Gastrocnemius medialis (tissue), 4 donors: Measurements from ENCODE around the gene MARCHF10. TPM values are rescaled to one million over a fixed set of nuclear protein-coding genes. Genes with fewer than 3 reads are reported as not detected.
"Not testable (repeated sequence)": the region's sequence is repeated elsewhere in the genome, so short reads cannot be mapped to it uniquely, and the experiment has no call there.

Experiments used
- ATAC-seq, 2 donors: fragments of 150-250 bp; one replicate each; pipeline ENCODE4 v1.9.1; 2016
- DNase-seq, 2 donors: peaks; one replicate each; pipeline ENCODE4 v3.0.0-alpha.2; 2019
- H3K27ac ChIP-seq, 4 donors: fragments of 200-600 bp; sonication (generic); 1 replicate in 1 of 4; 2 replicates in 3 of 4; pipeline ENCODE4 v1.5.1; 2016 to 2018; ENCODE audit warnings: mild to moderate bottlenecking in 2 of 4, moderate library complexity in 1 of 4
- H3K27me3 ChIP-seq, 3 donors: fragments of 200-600 bp; sonication (generic) in 2 of 3; 1 replicate in 1 of 3; 2 replicates in 2 of 3; pipeline versions ENCODE4 v1.5.1 to v1.6.0; 2016 to 2019; ENCODE audit warnings: mild to moderate bottlenecking in 1 of 3, moderate library complexity in 1 of 3
- H3K36me3 ChIP-seq, 2 donors: fragments of 200-600 bp; sonication (generic) in 1 of 2; one replicate each; pipeline ENCODE4 v1.5.1; 2017 to 2018
- H3K4me1 ChIP-seq, 2 donors: fragments of 200-600 bp; sonication (generic) in 1 of 2; one replicate each; pipeline ENCODE4 v1.5.1; 2016 to 2017; ENCODE audit warnings: mild to moderate bottlenecking in 2 of 2
- H3K4me3 ChIP-seq, 4 donors: fragments of 200-600 bp; sonication (generic) in 3 of 4; 1 replicate in 1 of 4; 2 replicates in 3 of 4; pipeline ENCODE4 v1.5.1; 2016 to 2019; ENCODE audit warnings: mild to moderate bottlenecking in 2 of 4
- H3K9me3 ChIP-seq, 3 donors: fragments of 200-600 bp; sonication (generic) in 2 of 3; 1 replicate in 1 of 3; 2 replicates in 2 of 3; pipeline ENCODE4 v1.5.1; 2016 to 2019
- CTCF ChIP-seq, 5 experiments: fragments of 450-650 bp in 3 of 5; fragments of 200-600 bp in 2 of 5; sonication (generic) in 2 of 5; IDR thresholded peaks in 4 of 5; conservative IDR thresholded peaks in 1 of 5; 1 replicate in 4 of 5; 2 replicates in 1 of 5; pipeline ENCODE4 v1.5.1; 2016 to 2019; ENCODE audit warnings: antibody characterized with exemption in 5 of 5, mild to moderate bottlenecking in 3 of 5, moderate library complexity in 3 of 5
- POLR2A ChIP-seq, 2 donors: fragments of 450-650 bp; IDR thresholded peaks; one replicate each; pipeline ENCODE4 v1.6.1; 2017; ENCODE audit warnings: antibody characterized with exemption in 2 of 2, mild to moderate bottlenecking in 2 of 2, moderate library complexity in 2 of 2
- in situ Hi-C, 4 donors: fragments of 200-750 bp; cut with MboI; loops; one replicate each; pipeline versions ENCODE4 v1.15.0 to v1.8.0; 2017; ENCODE audit warnings: low sequenced_read_pairs in 4 of 4
- intact Hi-C: fragments of 100-400 bp; cut with DNase I; formaldehyde crosslinking; loops from one replicate; pipeline ENCODE4 v1.15.1; 2023; ENCODE audit warnings: low total_unique reads
- total RNA-seq, 4 donors: library from RNA; depleted of rRNA; stranded (reverse); fragments of >200 nt; gene quantifications; one replicate each; pipeline versions ENCODE4 v1.1.0 to v1.2.3, GENCODE V29; 2016

Gene MARCHF10
- total RNA-seq, 4 donors from 2014 or later, result not detected

- H3K27me3 ChIP-seq, result no peaks in the 10 kb centered on the region
- H3K4me3 ChIP-seq, result no peak overlapping the region
- no peaks in the 10 kb centered on the region for H3K36me3 ChIP-seq
- no peak overlapping the region for H3K27ac ChIP-seq
- intact Hi-C loops (no loop called here), in situ Hi-C loops (no loop called here)
- DNase-seq (no peak), ATAC-seq (no peak)
- no peak for TF ChIP-seq CTCF (IDR thresholded peaks at IDR 0.05 in 4 of 5, conservative IDR thresholded peaks at IDR 0.05 in 1 of 5)
- no peak for TF ChIP-seq POLR2A (IDR thresholded peaks at IDR 0.05)
- H3K9me3 ChIP-seq, result no peaks in the 10 kb centered on the region
- no peaks in the 10 kb centered on the region for H3K4me1 ChIP-seq
Measured at GRCh38 chr17:62840871-62841270, 32.8 kb upstream of the MARCHF10 start.

- in situ Hi-C loops, H3K4me1 ChIP-seq, H3K36me3 ChIP-seq, DNase-seq, H3K27me3 ChIP-seq, intact Hi-C loops, H3K9me3 ChIP-seq, H3K27ac ChIP-seq, ATAC-seq, H3K4me3 ChIP-seq: not testable (repeated sequence)
Measured at GRCh38 chr17:62833816-62834215, 25.7 kb upstream of the MARCHF10 start.

- intact Hi-C loops (no loop called here), in situ Hi-C loops (no loop called here)
- no peak for ATAC-seq
- Histone ChIP-seq H3K9me3 (no peaks in the 10 kb centered on the region), H3K4me3 (no peak overlapping the region), H3K36me3 (no peaks in the 10 kb centered on the region), H3K27ac (no peak overlapping the region), H3K27me3 (no peaks in the 10 kb centered on the region), H3K4me1 (no peaks in the 10 kb centered on the region)
- no peak for DNase-seq
- TF ChIP-seq CTCF (IDR thresholded peaks at IDR 0.05 in 4 of 5, conservative IDR thresholded peaks at IDR 0.05 in 1 of 5) (no peak), POLR2A (IDR thresholded peaks at IDR 0.05) (no peak)
Measured at GRCh38 chr17:62832405-62832804, 24.3 kb upstream of the MARCHF10 start.

DNA sequence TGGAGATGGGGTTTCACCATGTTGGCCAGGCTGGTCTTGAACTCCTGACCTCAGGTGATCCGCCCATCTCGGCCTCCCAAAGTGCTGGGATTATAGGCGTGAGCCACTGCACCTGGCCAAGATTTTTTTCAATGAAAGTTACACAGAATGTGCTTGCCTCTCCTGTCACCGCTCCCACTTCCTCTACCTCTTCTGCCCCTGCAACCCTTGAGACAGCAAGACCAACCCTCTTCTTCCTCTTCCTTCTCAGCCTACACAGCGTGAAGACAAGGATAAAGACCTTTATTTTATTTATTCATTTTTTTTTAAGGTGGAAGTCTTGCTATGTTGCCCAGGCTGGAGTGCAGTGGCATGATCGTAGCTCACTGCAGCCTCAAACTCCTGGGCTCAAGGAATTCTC, 23.0 kb upstream of the MARCHF10 start:
- DNase-seq, H3K9me3 ChIP-seq, intact Hi-C loops, H3K27me3 ChIP-seq, H3K4me3 ChIP-seq, H3K36me3 ChIP-seq, H3K4me1 ChIP-seq, in situ Hi-C loops, H3K27ac ChIP-seq, ATAC-seq: not testable (repeated sequence)

- DNase-seq, result no peak
- intact Hi-C loops, result no loop called here
- TF ChIP-seq CTCF (IDR thresholded peaks at IDR 0.05 in 4 of 5, conservative IDR thresholded peaks at IDR 0.05 in 1 of 5) (no peak), POLR2A (IDR thresholded peaks at IDR 0.05) (no peak)
Measured at GRCh38 chr17:62827746-62828485, 19.8 kb upstream of the MARCHF10 start.

GRCh38 chr17:62826956-62827355, 18.8 kb upstream of the MARCHF10 start:
- in situ Hi-C loops (no loop called here), intact Hi-C loops (no loop called here)
- Histone ChIP-seq H3K4me1 (no peaks in the 10 kb centered on the region), H3K27ac (no peak overlapping the region), H3K9me3 (no peaks in the 10 kb centered on the region), H3K27me3 (no peaks in the 10 kb centered on the region), H3K4me3 (no peak overlapping the region), H3K36me3 (no peaks in the 10 kb centered on the region)
- DNase-seq (no peak), ATAC-seq (no peak)
- TF ChIP-seq POLR2A (IDR thresholded peaks at IDR 0.05) (no peak), CTCF (IDR thresholded peaks at IDR 0.05 in 4 of 5, conservative IDR thresholded peaks at IDR 0.05 in 1 of 5) (no peak)

More at GRCh38 chr17:62827746-62828485, 19.8 kb upstream of the MARCHF10 start:
- H3K27me3 ChIP-seq, result no peaks in the 10 kb centered on the region
- ATAC-seq, result no peak
- no peaks in the 10 kb centered on the region for H3K4me1 ChIP-seq
- in situ Hi-C loops, result no loop called here
- H3K9me3 ChIP-seq, result no peaks in the 10 kb centered on the region
- no peaks in the 10 kb centered on the region for H3K36me3 ChIP-seq
- H3K27ac ChIP-seq, result no peak overlapping the region
- no peak overlapping the region for H3K4me3 ChIP-seq
